Measurements from ENCODE around the gene ACACB. TPM values are rescaled to one million over a fixed set of nuclear protein-coding genes. Genes with fewer than 3 reads are reported as not detected.

The ACACB gene
- total and polyA plus RNA-seq, 4 donors, result 8.4 to 70.3 (median 30.1) TPM

GRCh38 chr12:109246221-109246620, 129.8 kb downstream of the ACACB start:
- H3K4me1 ChIP-seq (ENCODE audit: control insufficient read depth in 1 of 2, insufficient read depth in 2 of 2, low read length in 2 of 2), result no peaks in the 10 kb centered on the region
- no peak for ATAC-seq (ENCODE audit: low FRiP score)
- peaks cover 7 to 11% of the 10 kb centered on the region in 2 donors for H3K36me3 ChIP-seq (ENCODE audit: control insufficient read depth in 1 of 2, insufficient read depth in 2 of 2, low read length in 1 of 2)
- intact Hi-C loops (cut with DNase I), result no loop called here
- no peak overlapping the region for H3K4me3 ChIP-seq (ENCODE audit: low read length in 2 of 2)
- DNase-seq, result no peak
- no peak overlapping the region for H3K27ac ChIP-seq (ENCODE audit: low read depth in 1 of 2, low read length in 2 of 2)
- no peaks in the 10 kb centered on the region for H3K27me3 ChIP-seq (ENCODE audit: control insufficient read depth in 1 of 2, insufficient read depth in 2 of 2, low read length in 1 of 2)
- WGBS, 2 donors, result 93 to 96% methylated on average over 15 of the region's 15 CpGs
- no peaks in the 10 kb centered on the region for H3K9me3 ChIP-seq (ENCODE audit: control insufficient read depth, low read length)

- H3K27ac ChIP-seq (ENCODE audit: low read depth in 1 of 2, low read length in 2 of 2), result no peak overlapping the region
- ATAC-seq (ENCODE audit: low FRiP score) (no peak), DNase-seq (no peak)
- intact Hi-C loops (cut with DNase I), result no loop called here
- H3K36me3 ChIP-seq (ENCODE audit: control insufficient read depth in 1 of 2, insufficient read depth in 2 of 2, low read length in 1 of 2), result peaks cover 5 to 12% of the 10 kb centered on the region in 2 donors
- no peak overlapping the region for H3K4me3 ChIP-seq (ENCODE audit: low read length in 2 of 2)
- no peaks in the 10 kb centered on the region for H3K27me3 ChIP-seq (ENCODE audit: control insufficient read depth in 1 of 2, insufficient read depth in 2 of 2, low read length in 1 of 2)
- WGBS, 2 donors, result 79 to 85% methylated on average over 9 of the region's 9 CpGs
- H3K9me3 ChIP-seq (ENCODE audit: control insufficient read depth, low read length), result peaks cover under 1% of the 10 kb centered on the region
- H3K4me1 ChIP-seq (ENCODE audit: control insufficient read depth in 1 of 2, insufficient read depth in 2 of 2, low read length in 2 of 2), result no peaks in the 10 kb centered on the region
Observed at GRCh38 chr12:109247831-109248654, 131.7 kb downstream of the ACACB start.

DNA sequence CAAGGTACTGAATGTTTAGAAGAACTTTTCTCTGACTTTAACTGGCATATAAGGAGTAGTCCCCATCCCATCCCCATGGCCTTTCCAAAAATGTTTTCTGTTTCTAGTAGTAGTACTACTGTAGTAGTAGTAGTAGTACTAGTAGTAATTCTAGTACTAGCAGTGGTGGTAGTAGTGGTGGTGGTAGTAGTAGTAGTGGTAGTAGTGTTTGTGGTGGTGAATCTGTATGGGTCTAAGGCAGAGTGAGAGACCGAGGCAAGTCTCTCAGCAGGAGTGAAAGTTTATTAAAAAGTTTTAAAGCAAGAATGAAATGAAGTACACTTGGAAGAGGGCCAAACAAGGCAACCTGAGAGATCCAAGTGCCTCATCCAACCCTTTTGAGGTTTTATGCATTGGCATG, 134.1 kb downstream of the ACACB start:
- ATAC-seq (ENCODE audit: low FRiP score), result no peak
- H3K36me3 ChIP-seq (ENCODE audit: control insufficient read depth in 1 of 2, insufficient read depth in 2 of 2, low read length in 1 of 2), result peaks cover 7 to 13% of the 10 kb centered on the region in 2 donors

GRCh38 chr12:109252799-109253198, 136.4 kb downstream of the ACACB start:
- Histone ChIP-seq H3K36me3 (ENCODE audit: control insufficient read depth in 1 of 2, insufficient read depth in 2 of 2, low read length in 1 of 2) (peaks cover 3 to 8% of the 10 kb centered on the region in 2 donors), H3K9me3 (ENCODE audit: control insufficient read depth, low read length) (peaks cover 2% of the 10 kb centered on the region), H3K4me3 (ENCODE audit: low read length in 2 of 2) (no peak overlapping the region), H3K27ac (ENCODE audit: low read depth in 1 of 2, low read length in 2 of 2) (no peak overlapping the region), H3K4me1 (ENCODE audit: control insufficient read depth in 1 of 2, insufficient read depth in 2 of 2, low read length in 2 of 2) (no peaks in the 10 kb centered on the region), H3K27me3 (ENCODE audit: control insufficient read depth in 1 of 2, insufficient read depth in 2 of 2, low read length in 1 of 2) (no peaks in the 10 kb centered on the region)
- no peak for ATAC-seq (ENCODE audit: low FRiP score)
- 91 to 93% methylated on average over 4 of the region's 4 CpGs for WGBS, 2 donors
- intact Hi-C loops (cut with DNase I), result no loop called here
- DNase-seq, result no peak

More for the DNA sequence above, 134.1 kb downstream of the ACACB start:
- Histone ChIP-seq H3K27ac (ENCODE audit: low read depth in 1 of 2, low read length in 2 of 2) (no peak overlapping the region), H3K27me3 (ENCODE audit: control insufficient read depth in 1 of 2, insufficient read depth in 2 of 2, low read length in 1 of 2) (no peaks in the 10 kb centered on the region), H3K4me3 (ENCODE audit: low read length in 2 of 2) (no peak overlapping the region), H3K9me3 (ENCODE audit: control insufficient read depth, low read length) (peaks cover 2% of the 10 kb centered on the region), H3K4me1 (ENCODE audit: control insufficient read depth in 1 of 2, insufficient read depth in 2 of 2, low read length in 2 of 2) (no peaks in the 10 kb centered on the region)
- 88 to 95% methylated on average over 1 of the region's 1 CpG for WGBS, 2 donors
- no peak for DNase-seq
- intact Hi-C loops (cut with DNase I), result no loop called here

DNA sequence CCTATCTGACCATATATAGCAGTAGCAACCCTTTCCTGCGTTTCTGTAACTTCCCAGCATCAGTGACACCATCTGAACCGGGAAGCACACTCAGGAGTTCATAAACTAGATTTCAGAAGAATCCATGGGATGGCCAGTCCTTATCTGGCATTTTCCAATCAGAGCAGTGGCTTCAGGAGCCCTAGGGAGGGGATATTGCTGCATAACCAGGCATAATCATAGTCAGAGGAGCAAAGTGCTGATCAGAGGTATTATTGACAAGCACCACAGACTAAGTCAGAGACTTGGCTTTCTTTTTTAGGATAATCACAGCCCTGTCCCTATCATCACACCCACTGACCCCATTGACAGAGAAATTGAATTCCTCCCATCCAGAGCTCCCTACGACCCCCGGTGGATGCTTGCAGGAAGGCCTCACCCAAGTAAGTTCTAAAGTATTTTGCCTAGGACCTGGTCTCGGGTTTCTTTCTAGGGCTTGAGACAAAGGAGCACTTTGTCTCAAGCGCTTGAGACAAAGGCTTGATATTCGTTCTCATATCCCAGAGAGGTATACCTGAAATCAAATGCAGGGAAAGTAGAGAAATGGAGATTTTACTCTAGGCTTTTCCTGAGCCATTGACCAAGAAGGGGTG, 137.6 kb downstream of the ACACB start:
- no peak for ATAC-seq (ENCODE audit: low FRiP score)
- H3K4me1 ChIP-seq (ENCODE audit: control insufficient read depth in 1 of 2, insufficient read depth in 2 of 2, low read length in 2 of 2), result no peaks in the 10 kb centered on the region
- H3K9me3 ChIP-seq (ENCODE audit: control insufficient read depth, low read length), result peaks cover 2% of the 10 kb centered on the region
- H3K27me3 ChIP-seq (ENCODE audit: control insufficient read depth in 1 of 2, insufficient read depth in 2 of 2, low read length in 1 of 2), result no peaks in the 10 kb centered on the region
- intact Hi-C loops (cut with DNase I), result no loop called here
- H3K36me3 ChIP-seq (ENCODE audit: control insufficient read depth in 1 of 2, insufficient read depth in 2 of 2, low read length in 1 of 2), result peaks cover 5 to 8% of the 10 kb centered on the region in 2 donors
- no peak for DNase-seq
- H3K4me3 ChIP-seq (ENCODE audit: low read length in 2 of 2), result no peak overlapping the region
- WGBS, 2 donors, result 94 to 96% methylated on average over 7 of the region's 7 CpGs
- H3K27ac ChIP-seq (ENCODE audit: low read depth in 1 of 2, low read length in 2 of 2), result no peak overlapping the region

DNA sequence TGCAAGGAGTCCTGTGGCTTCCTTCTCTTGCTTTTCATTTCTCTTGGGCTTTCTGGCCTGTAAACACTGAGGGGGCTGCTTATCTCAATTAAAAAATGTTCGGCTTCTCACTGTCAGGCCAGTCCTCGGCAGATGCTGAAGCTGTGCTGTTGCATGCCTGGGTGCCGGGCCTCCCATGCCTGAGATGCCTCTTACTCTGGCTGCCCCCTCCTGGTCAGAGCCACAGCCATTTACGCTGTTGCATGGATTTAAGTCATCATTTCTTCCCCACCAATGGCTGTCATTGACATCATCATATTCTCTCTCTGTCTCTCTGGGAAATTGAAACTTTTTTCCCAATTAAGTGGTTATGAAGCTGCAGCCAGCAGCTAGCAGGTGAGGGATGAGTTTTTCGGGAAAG, 139.0 kb downstream of the ACACB start:
- intact Hi-C loops (cut with DNase I), result no loop called here
- DNase-seq (no peak), ATAC-seq (ENCODE audit: low FRiP score) (no peak)
- H3K9me3 ChIP-seq (ENCODE audit: control insufficient read depth, low read length), result peaks cover 2% of the 10 kb centered on the region
- H3K27ac ChIP-seq (ENCODE audit: low read depth in 1 of 2, low read length in 2 of 2), result no peak overlapping the region
- H3K36me3 ChIP-seq (ENCODE audit: control insufficient read depth in 1 of 2, insufficient read depth in 2 of 2, low read length in 1 of 2), result peaks cover 8 to 9% of the 10 kb centered on the region in 2 donors
- H3K4me1 ChIP-seq (ENCODE audit: control insufficient read depth in 1 of 2, insufficient read depth in 2 of 2, low read length in 2 of 2), result no peaks in the 10 kb centered on the region
- H3K27me3 ChIP-seq (ENCODE audit: control insufficient read depth in 1 of 2, insufficient read depth in 2 of 2, low read length in 1 of 2), result no peaks in the 10 kb centered on the region
- WGBS, 2 donors, result 71 to 79% methylated on average over 5 of the region's 5 CpGs
- H3K4me3 ChIP-seq (ENCODE audit: low read length in 2 of 2), result no peak overlapping the region

- Histone ChIP-seq H3K36me3 (ENCODE audit: control insufficient read depth in 1 of 2, insufficient read depth in 2 of 2, low read length in 1 of 2) (peaks cover 9 to 15% of the 10 kb centered on the region in 2 donors), H3K4me1 (ENCODE audit: control insufficient read depth in 1 of 2, insufficient read depth in 2 of 2, low read length in 2 of 2) (no peaks in the 10 kb centered on the region), H3K27me3 (ENCODE audit: control insufficient read depth in 1 of 2, insufficient read depth in 2 of 2, low read length in 1 of 2) (no peaks in the 10 kb centered on the region), H3K4me3 (ENCODE audit: low read length in 2 of 2) (no peak overlapping the region), H3K9me3 (ENCODE audit: control insufficient read depth, low read length) (peaks cover 2% of the 10 kb centered on the region), H3K27ac (ENCODE audit: low read depth in 1 of 2, low read length in 2 of 2) (no peak overlapping the region)
- 83 to 92% methylated on average over 8 of the region's 8 CpGs for WGBS, 2 donors
- intact Hi-C loops (cut with DNase I), result no loop called here
- DNase-seq (no peak), ATAC-seq (ENCODE audit: low FRiP score) (no peak)
Observed at GRCh38 chr12:109256011-109256410, 139.6 kb downstream of the ACACB start.

DNA sequence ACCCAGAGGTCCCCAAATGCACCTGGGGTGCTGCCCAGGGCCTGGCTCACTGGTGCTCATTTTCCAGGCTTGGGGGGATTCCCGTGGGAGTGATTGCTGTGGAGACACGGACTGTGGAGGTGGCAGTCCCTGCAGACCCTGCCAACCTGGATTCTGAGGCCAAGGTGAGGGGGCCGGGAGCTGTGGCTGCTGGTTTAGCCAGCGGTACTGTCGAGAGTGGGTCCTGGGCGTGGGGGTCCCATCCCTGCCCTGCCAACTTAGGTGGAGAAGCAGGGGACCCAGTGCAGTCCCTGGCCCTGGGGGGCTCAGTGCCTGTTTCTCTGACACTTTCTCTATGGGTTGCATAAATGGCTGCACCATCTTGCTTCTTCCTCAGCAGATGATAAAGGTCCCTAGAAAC, 141.8 kb downstream of the ACACB start:
- H3K4me3 ChIP-seq (ENCODE audit: low read length in 2 of 2), result no peak overlapping the region
- H3K27ac ChIP-seq (ENCODE audit: low read depth in 1 of 2, low read length in 2 of 2), result no peak overlapping the region
- DNase-seq, result no peak
- no peaks in the 10 kb centered on the region for H3K9me3 ChIP-seq (ENCODE audit: control insufficient read depth, low read length)
- H3K27me3 ChIP-seq (ENCODE audit: control insufficient read depth in 1 of 2, insufficient read depth in 2 of 2, low read length in 1 of 2), result no peaks in the 10 kb centered on the region
- intact Hi-C loops (cut with DNase I), result no loop called here
- H3K4me1 ChIP-seq (ENCODE audit: control insufficient read depth in 1 of 2, insufficient read depth in 2 of 2, low read length in 2 of 2), result no peaks in the 10 kb centered on the region
- 88 to 92% methylated on average over 6 of the region's 6 CpGs for WGBS, 2 donors
- ATAC-seq (ENCODE audit: low FRiP score), result no peak
- H3K36me3 ChIP-seq (ENCODE audit: control insufficient read depth in 1 of 2, insufficient read depth in 2 of 2, low read length in 1 of 2), result peaks cover 6 to 12% of the 10 kb centered on the region in 2 donors
